HCT116 (cell line): Measurements from ENCODE around the gene HDLBP. TPM values are rescaled to one million over a fixed set of nuclear protein-coding genes. Genes with fewer than 3 reads are reported as not detected.

ENCODE experiments used
- ATAC-seq: fragments of 200-7000 bp; cut with Tn5 transposase; 2 replicates; pipeline ENCODE4 v1.9.1; 2020; ENCODE audit warnings: mild to moderate bottlenecking, moderate library complexity
- BruUV-seq: library from RNA; stranded (reverse); fragments of 400-500 nt; replicated peaks from 2 replicates; lab custom pipeline; 2021; lab: Mats Ljungman, UMichigan
- CTCF ChIA-PET: fragments of 300-600 bp; sonication (Branson Sonifier 250); formaldehyde crosslinking; loops from one replicate; lab custom pipeline; 2021; ENCODE audit warnings: antibody characterized with exemption; lab: Charles Lee
- POLR2A ChIA-PET: fragments of 300-600, 350-600 bp; sonication (Branson Sonifier 250); formaldehyde crosslinking; loops from one replicate; lab custom pipeline; 2021; ENCODE audit warnings: antibody characterized with exemption; lab: Charles Lee
- RAD21 ChIA-PET, 2 experiments: fragments of 300-600 bp; sonication (Branson Sonifier 250); formaldehyde crosslinking; loops; one replicate each; lab custom pipeline; 2023; ENCODE audit warnings: low total read pairs in 2 of 2; ENCODE audit not compliant: uncharacterized antibody in 2 of 2, unreplicated experiment in 2 of 2, low non-redundant PET in 1 of 2; lab: Charles Lee
- DNase-seq: peaks from one replicate; pipeline ENCODE4 v3.0.0-alpha.2; 2010; ENCODE audit warnings: low read depth, low spot score
- H2AFZ ChIP-seq: fragments of 200-600 bp; shearing (Covaris generic), sonication (generic); 2 replicates; pipeline ENCODE4 v1.6.1; 2017; ENCODE audit warnings: low read depth, mixed run types, mixed read lengths, antibody characterized with exemption, low read length; ENCODE audit not compliant: poor library complexity, severe bottlenecking
- H3K27ac ChIP-seq: 2 replicates; pipeline ENCODE4 v1.5.1; 2012; ENCODE audit warnings: low read depth, low read length
- H3K27me3 ChIP-seq: fragments of 200-600 bp; sonication (generic); 2 replicates; pipeline ENCODE4 v1.6.1; 2016; ENCODE audit warnings: mixed run types, low read length, mixed read lengths; ENCODE audit not compliant: insufficient read depth
- H3K36me3 ChIP-seq, 2 experiments: fragments of 200-500 bp in 1 of 2; fragments of 200-600 bp in 1 of 2; sonication (Bioruptor generic) in 1 of 2; sonication (generic) in 1 of 2; 2 replicates each; pipeline versions ENCODE4 v1.5.1 to v1.6.1; 2014 to 2016; ENCODE audit warnings: low read length in 2 of 2, inconsistent platforms in 1 of 2, mixed read lengths in 1 of 2, mixed run types in 1 of 2; ENCODE audit not compliant: insufficient read depth in 2 of 2, control insufficient read depth in 1 of 2
- H3K4me1 ChIP-seq, 2 experiments: fragments of 200-600 bp in 1 of 2; sonication (generic) in 1 of 2; 2 replicates each; pipeline versions ENCODE4 v1.5.1 to v1.6.1; 2012 to 2017; ENCODE audit warnings: low read length in 2 of 2, inconsistent platforms in 1 of 2, mild to moderate bottlenecking in 1 of 2, mixed read lengths in 1 of 2, mixed run types in 1 of 2, moderate library complexity in 1 of 2; ENCODE audit not compliant: insufficient read depth in 2 of 2, control insufficient read depth in 1 of 2
- H3K4me2 ChIP-seq: fragments of 200-600 bp; sonication (generic); 2 replicates; pipeline ENCODE4 v1.6.1; 2017; ENCODE audit warnings: mixed run types, low read length, mixed read lengths
- H3K4me3 ChIP-seq, 2 experiments: fragments of 200-600 bp in 1 of 2; sonication (generic) in 1 of 2; replicated peaks in 1 of 2; 2 replicates each; pipeline ENCODE4 v1.5.1; 2011 to 2016; ENCODE audit warnings: low read length in 2 of 2, control low read depth in 1 of 2, low read depth in 1 of 2, mild to moderate bottlenecking in 1 of 2, mixed read lengths in 1 of 2, mixed run types in 1 of 2
- H3K79me2 ChIP-seq: fragments of 200-600 bp; sonication (generic); 2 replicates; pipeline ENCODE4 v1.6.1; 2017; ENCODE audit warnings: mild to moderate bottlenecking, mixed run types, low read length, moderate library complexity, mixed read lengths; ENCODE audit not compliant: insufficient read depth
- H3K9ac ChIP-seq: fragments of 200-600 bp; sonication (generic); 2 replicates; pipeline ENCODE4 v1.6.1; 2016; ENCODE audit warnings: low read length, mixed read lengths
- H3K9me2 ChIP-seq: fragments of 200-600 bp; sonication (generic), shearing (Covaris generic); 2 replicates; pipeline ENCODE4 v1.6.1; 2017; ENCODE audit warnings: mixed run types, mild to moderate bottlenecking, moderate library complexity; ENCODE audit not compliant: insufficient read depth
- H3K9me3 ChIP-seq, 2 experiments: fragments of 200-500 bp in 1 of 2; fragments of 200-600 bp in 1 of 2; sonication (Bioruptor generic) in 1 of 2; sonication (generic) in 1 of 2; 2 replicates each; pipeline ENCODE4 v1.6.1; 2014 to 2017; ENCODE audit warnings: low read length in 2 of 2, mixed read lengths in 2 of 2, inconsistent platforms in 1 of 2, low read depth in 1 of 2, mild to moderate bottlenecking in 1 of 2, mixed run types in 1 of 2, moderate library complexity in 1 of 2; ENCODE audit not compliant: control insufficient read depth in 1 of 2, insufficient read depth in 1 of 2
- H4K20me1 ChIP-seq: fragments of 200-600 bp; sonication (generic), shearing (Covaris generic); 2 replicates; pipeline ENCODE4 v1.6.1; 2017; ENCODE audit warnings: mixed run types, mild to moderate bottlenecking, moderate library complexity; ENCODE audit not compliant: insufficient read depth
- ATF3 ChIP-seq: IDR thresholded peaks from 2 replicates; pipeline ENCODE4 v1.6.1; 2012
- CBX3 ChIP-seq: IDR thresholded peaks from 2 replicates; pipeline ENCODE4 v1.6.1; 2012; ENCODE audit warnings: low read depth
- EGR1 ChIP-seq: IDR thresholded peaks from 2 replicates; pipeline ENCODE4 v1.6.1; 2012; ENCODE audit warnings: low read depth
- FOSL1 ChIP-seq: IDR thresholded peaks from 2 replicates; pipeline ENCODE4 v1.6.1; 2012; ENCODE audit warnings: low read depth
- POLR2A ChIP-seq: IDR thresholded peaks from 2 replicates; pipeline ENCODE4 v1.7.0; 2011; ENCODE audit warnings: borderline replicate concordance; ENCODE audit not compliant: insufficient read depth, insufficient read length; ENCODE audit errors: extremely low read depth
- POLR2AphosphoS5 ChIP-seq: IDR thresholded peaks from 2 replicates; pipeline ENCODE4 v1.6.1; 2011; ENCODE audit warnings: mild to moderate bottlenecking, low read depth, low read length, moderate library complexity
- SIN3A ChIP-seq: IDR thresholded peaks from 2 replicates; pipeline ENCODE4 v1.6.1; 2012; ENCODE audit warnings: low read depth
- SP1 ChIP-seq: IDR thresholded peaks from 2 replicates; pipeline ENCODE4 v1.6.1; 2012; ENCODE audit warnings: low read depth
- TCF7L2 ChIP-seq: IDR thresholded peaks from 2 replicates; pipeline ENCODE4 v1.7.0; 2011; ENCODE audit warnings: borderline replicate concordance, inconsistent platforms; ENCODE audit not compliant: insufficient read depth, insufficient read length; ENCODE audit errors: extremely low read depth
- YY1 ChIP-seq: IDR thresholded peaks from 2 replicates; pipeline ENCODE4 v1.6.1; 2011; ENCODE audit warnings: low read length, low read depth, moderate library complexity, mild to moderate bottlenecking; ENCODE audit not compliant: insufficient replicate concordance; ENCODE audit errors: extremely low read depth
- ZFX ChIP-seq: fragments of 450-650 bp; IDR thresholded peaks from 2 replicates; pipeline ENCODE4 v1.6.1; 2017
- ZNF274 ChIP-seq: fragments of 200-500 bp; sonication (Bioruptor generic); IDR thresholded peaks from 2 replicates; pipeline ENCODE4 v1.6.1; 2014; ENCODE audit warnings: mild to moderate bottlenecking, low read depth, low read length, inconsistent platforms
- intact Hi-C: fragments of 100-400 bp; cut with micrococcal nuclease; formaldehyde crosslinking; loops from 2 replicates; pipeline ENCODE4 v1.10.0; 2022
- total RNA-seq: library from RNA; stranded (reverse); gene quantifications from one replicate; pipeline ENCODE4 v1.2.1, GENCODE V29; 2021; ENCODE audit not compliant: unreplicated experiment
- TF ChIP-seq, protein P1 (sequence below): IDR thresholded peaks from 2 replicates; pipeline ENCODE4 v1.6.1; 2012

The HDLBP gene
- total RNA-seq, 1 experiment from 2014 or later: 462 TPM

- Histone ChIP-seq H3K9me3 (no peaks in the 10 kb centered on the region), H4K20me1 (no peaks in the 10 kb centered on the region; the same call in 1 of the 2 replicates), H3K27me3 (no peaks in the 10 kb centered on the region), H3K36me3 (peaks cover 4 to 17% of the 10 kb centered on the region in 2 experiments; a peak in 2 of 4 replicates), H3K4me3 (peak overlapping the region; percentile 87 to 89), H3K9me2 (no peaks in the 10 kb centered on the region), H3K79me2 (peaks cover 53% of the 10 kb centered on the region), H3K4me1 (peaks cover 17 to 22% of the 10 kb centered on the region in 2 experiments), H3K9ac (peak overlapping the region; percentile 85), H2AFZ (no peak overlapping the region), H3K4me2 (peak overlapping the region; percentile 94), H3K27ac (peak overlapping the region; percentile 65)
- CTCF ChIA-PET: interaction anchor here (1.0 kb wide), 1 partner anchor 34 kb away, joined by 3 read pairs; no protein-coding TSS in a partner anchor
- POLR2A ChIA-PET: no interaction called here
- RAD21 ChIA-PET: no interaction called here
- TF ChIP-seq POLR2AphosphoS5 (no peak), SIN3A (0 out of 2 replicates have a peak, but pooled peaks have one; percentile 0), CBX3 (no peak), ZNF274 (no peak)
- DNase-seq: no peak
- BruUV-seq: no TSS peak
- ATAC-seq: no peak
- intact Hi-C loops: loop anchor here (5.0 kb wide), 5 partner anchors 150 to 525 kb away; partner anchors contain the start of genes ATG4B, BOK, ING5 and STK25
These were observed 41.4 kb upstream of the HDLBP start for GRCh38 chr2:241356871-241357260.

DNA sequence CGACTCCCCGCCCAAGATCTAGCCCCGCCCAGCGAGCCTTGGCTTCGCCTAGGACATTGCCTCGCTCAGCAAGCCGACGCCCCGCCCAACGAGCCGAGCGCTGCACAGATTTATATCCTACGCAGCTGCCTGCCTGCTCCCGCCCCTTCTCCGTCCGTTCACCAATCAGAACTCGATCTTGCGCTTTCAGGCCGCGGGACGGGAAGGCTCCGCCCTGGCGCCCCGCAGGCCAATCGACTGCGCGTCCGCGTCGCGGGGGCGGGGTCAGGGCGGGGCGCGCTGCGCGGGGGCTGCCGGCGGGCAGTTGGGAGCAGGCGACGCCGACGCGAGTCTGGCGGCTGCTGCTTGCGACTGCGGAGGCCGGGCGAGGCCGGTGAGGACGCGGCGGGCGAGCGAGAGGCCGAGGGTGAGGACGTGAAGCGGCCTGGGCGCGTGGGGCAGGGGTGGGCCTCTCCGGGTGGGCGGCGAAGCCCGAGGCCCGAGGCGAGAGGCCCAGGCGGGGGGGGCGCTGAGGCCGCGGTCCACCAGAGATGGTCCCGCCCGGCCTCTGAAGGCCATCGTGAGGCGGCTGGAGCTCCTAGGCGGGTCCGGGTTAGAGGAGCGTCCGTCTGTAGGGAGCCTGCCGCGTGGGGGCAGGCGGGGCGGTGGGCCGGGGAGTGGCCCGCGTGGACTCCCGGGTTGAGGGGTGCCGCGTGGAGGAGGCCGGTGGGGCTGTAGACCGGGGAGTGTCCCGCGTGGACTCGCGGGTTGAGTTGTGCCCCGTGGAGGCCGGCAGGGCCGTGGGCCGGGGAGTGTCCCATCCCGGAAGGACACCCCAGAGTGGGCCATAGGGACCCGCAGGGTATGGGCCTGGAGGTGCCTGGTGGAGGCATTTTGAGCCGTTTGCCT, 40.8 kb upstream of the HDLBP start, which contains the start of gene FARP2:
TSS of gene FARP2 (plus strand) at position 303 of the 888 bp plus-strand sequence. CDS start 16,823 bp downstream, outside the sequence.
- Histone ChIP-seq H3K9me3 (no peaks in the 10 kb centered on the region), H4K20me1 (peaks cover 3% of the 10 kb centered on the region; the same call in 1 of the 2 replicates), H3K36me3 (peaks cover 6 to 23% of the 10 kb centered on the region in 2 experiments; a peak in 3 of 4 replicates), H3K79me2 (peaks cover 49% of the 10 kb centered on the region), H2AFZ (no peak within 1 kb of the TSS), H3K27ac (peak within 1 kb of the TSS; percentile 65), H3K9ac (peak within 1 kb of the TSS; percentile 85), H3K9me2 (no peaks in the 10 kb centered on the region), H3K4me1 (peaks cover 17 to 22% of the 10 kb centered on the region in 2 experiments), H3K4me2 (peak within 1 kb of the TSS; percentile 94), H3K4me3 (peak within 1 kb of the TSS; percentile 87 to 89), H3K27me3 (no peaks in the 10 kb centered on the region)
- intact Hi-C loops: loop anchor here (2.0 to 5.0 kb wide), 6 partner anchors 41 to 526 kb away; partner anchors contain the start of genes ATG4B, BOK, HDLBP and ING5
- POLR2A ChIA-PET: interaction anchor here (0.6 kb wide), 1 partner anchor 242 kb away, joined by 3 read pairs; no protein-coding TSS in a partner anchor
- ATAC-seq (peak; percentile 87), DNase-seq (peak; percentile 94)
- CTCF ChIA-PET: interaction anchor here (1.0 kb wide), 1 partner anchor 35 kb away, joined by 3 read pairs; no protein-coding TSS in a partner anchor
- RAD21 ChIA-PET: no interaction called here
- no peak for TF ChIP-seq YY1
- peak; percentile 69 for TF ChIP-seq SP1
- TF ChIP-seq FOSL1: no peak
- no peak for TF ChIP-seq ATF3
- peak; percentile 89 for TF ChIP-seq POLR2AphosphoS5
- TF ChIP-seq ZNF274: no peak
- peak; percentile 90 for TF ChIP-seq ZFX
- TF ChIP-seq POLR2A: no peak
- TF ChIP-seq, protein P1, sequence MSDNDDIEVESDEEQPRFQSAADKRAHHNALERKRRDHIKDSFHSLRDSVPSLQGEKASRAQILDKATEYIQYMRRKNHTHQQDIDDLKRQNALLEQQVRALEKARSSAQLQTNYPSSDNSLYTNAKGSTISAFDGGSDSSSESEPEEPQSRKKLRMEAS: 0 out of 2 replicates have a peak, but pooled peaks have one; percentile 19
- TF ChIP-seq TCF7L2: no peak
- TF ChIP-seq SIN3A: 0 out of 2 replicates have a peak, but pooled peaks have one; percentile 15
- peak; percentile 67 for TF ChIP-seq EGR1
- no TSS peak for BruUV-seq
